ENCODE measurements around the gene CAPZB. TPM values are rescaled to one million over a fixed set of nuclear protein-coding genes. Genes with fewer than 3 reads are reported as not detected.

Gene CAPZB
- total RNA-seq, 1 donor from 2014 or later, result 352 TPM

- DNase-seq (ENCODE audit: low spot score), result no peak
- Mint-ChIP-seq H3K36me3 (ENCODE audit: low read depth) (peaks cover 28% of the 10 kb centered on the region), H3K9me3 (ENCODE audit: low read depth) (peaks cover 3% of the 10 kb centered on the region), H3K27ac (ENCODE audit: unreplicated experiment) (peak overlapping the region; percentile 27), H3K4me3 (ENCODE audit: unreplicated experiment) (no peak overlapping the region), H3K4me1 (ENCODE audit: low read depth) (no peaks in the 10 kb centered on the region), H3K27me3 (ENCODE audit: low read depth) (no peaks in the 10 kb centered on the region)
- no peak for TF ChIP-seq CTCF (IDR thresholded peaks at IDR 0.05)
Measured at GRCh38 chr1:19375631-19376400, 109.5 kb downstream of the CAPZB start.

GRCh38 chr1:19374926-19375325 is 110.4 kb downstream of the CAPZB start:
- Mint-ChIP-seq H3K4me1 (ENCODE audit: low read depth) (peaks cover under 1% of the 10 kb centered on the region), H3K36me3 (ENCODE audit: low read depth) (peaks cover 28% of the 10 kb centered on the region), H3K27me3 (ENCODE audit: low read depth) (no peaks in the 10 kb centered on the region), H3K4me3 (ENCODE audit: unreplicated experiment) (no peak overlapping the region), H3K9me3 (ENCODE audit: low read depth) (peaks cover 3% of the 10 kb centered on the region), H3K27ac (ENCODE audit: unreplicated experiment) (peak overlapping the region; percentile 17)
- TF ChIP-seq CTCF (IDR thresholded peaks at IDR 0.05), result no peak
- DNase-seq (ENCODE audit: low spot score), result no peak

- TF ChIP-seq CTCF (IDR thresholded peaks at IDR 0.05), result peak; percentile 72
- H3K4me1 Mint-ChIP-seq (ENCODE audit: low read depth), result peaks cover 4% of the 10 kb centered on the region
- no peak overlapping the region for H3K4me3 Mint-ChIP-seq (ENCODE audit: unreplicated experiment)
- no peaks in the 10 kb centered on the region for H3K27me3 Mint-ChIP-seq (ENCODE audit: low read depth)
- peak overlapping the region; percentile 17 for H3K27ac Mint-ChIP-seq (ENCODE audit: unreplicated experiment)
- H3K36me3 Mint-ChIP-seq (ENCODE audit: low read depth), result peaks cover 22% of the 10 kb centered on the region
- H3K9me3 Mint-ChIP-seq (ENCODE audit: low read depth), result peaks cover 3% of the 10 kb centered on the region
- no peak for DNase-seq (ENCODE audit: low spot score)
Measured at GRCh38 chr1:19374083-19374801, 111.1 kb downstream of the CAPZB start.

GRCh38 chr1:19373211-19374082 is 111.9 kb downstream of the CAPZB start:
- peaks cover 4% of the 10 kb centered on the region for H3K4me1 Mint-ChIP-seq (ENCODE audit: low read depth)
- no peak overlapping the region for H3K4me3 Mint-ChIP-seq (ENCODE audit: unreplicated experiment)
- H3K27ac Mint-ChIP-seq (ENCODE audit: unreplicated experiment), result no peak overlapping the region
- peaks cover 3% of the 10 kb centered on the region for H3K9me3 Mint-ChIP-seq (ENCODE audit: low read depth)
- no peaks in the 10 kb centered on the region for H3K27me3 Mint-ChIP-seq (ENCODE audit: low read depth)
- no peak for TF ChIP-seq CTCF (IDR thresholded peaks at IDR 0.05)
- peaks cover 22% of the 10 kb centered on the region for H3K36me3 Mint-ChIP-seq (ENCODE audit: low read depth)
- DNase-seq (ENCODE audit: low spot score), result no peak

- H3K27ac Mint-ChIP-seq (ENCODE audit: unreplicated experiment), result no peak overlapping the region
- no peaks in the 10 kb centered on the region for H3K27me3 Mint-ChIP-seq (ENCODE audit: low read depth)
- peaks cover 4% of the 10 kb centered on the region for H3K4me1 Mint-ChIP-seq (ENCODE audit: low read depth)
- no peak overlapping the region for H3K4me3 Mint-ChIP-seq (ENCODE audit: unreplicated experiment)
- no peak for DNase-seq (ENCODE audit: low spot score)
- H3K36me3 Mint-ChIP-seq (ENCODE audit: low read depth), result peaks cover 15% of the 10 kb centered on the region
- TF ChIP-seq CTCF (IDR thresholded peaks at IDR 0.05), result no peak
- H3K9me3 Mint-ChIP-seq (ENCODE audit: low read depth), result peaks cover 3% of the 10 kb centered on the region
Measured at GRCh38 chr1:19372602-19373001, 112.7 kb downstream of the CAPZB start.

All from chondrocyte (in vitro differentiated cells).